Choroid plexus epithelial cell (primary cell): ENCODE measurements around the gene TDRD9.

Experiments used
- DNase-seq: peaks from one replicate; pipeline ENCODE4 v3.0.0-alpha.2; 2010; ENCODE audit warnings: low read depth
- H3K4me3 ChIP-seq: 2 replicates; pipeline ENCODE4 v1.5.1; 2011; ENCODE audit warnings: low read depth, mild to moderate bottlenecking, control low read depth, low read length, moderate library complexity
- TF ChIP-seq, protein P1 (sequence below): conservative IDR thresholded peaks from 2 replicates; pipeline ENCODE4 v1.5.1; 2011; ENCODE audit warnings: low read depth, mild to moderate bottlenecking, control low read depth, inconsistent platforms, low read length, moderate library complexity

TDRD9 gene

DNA sequence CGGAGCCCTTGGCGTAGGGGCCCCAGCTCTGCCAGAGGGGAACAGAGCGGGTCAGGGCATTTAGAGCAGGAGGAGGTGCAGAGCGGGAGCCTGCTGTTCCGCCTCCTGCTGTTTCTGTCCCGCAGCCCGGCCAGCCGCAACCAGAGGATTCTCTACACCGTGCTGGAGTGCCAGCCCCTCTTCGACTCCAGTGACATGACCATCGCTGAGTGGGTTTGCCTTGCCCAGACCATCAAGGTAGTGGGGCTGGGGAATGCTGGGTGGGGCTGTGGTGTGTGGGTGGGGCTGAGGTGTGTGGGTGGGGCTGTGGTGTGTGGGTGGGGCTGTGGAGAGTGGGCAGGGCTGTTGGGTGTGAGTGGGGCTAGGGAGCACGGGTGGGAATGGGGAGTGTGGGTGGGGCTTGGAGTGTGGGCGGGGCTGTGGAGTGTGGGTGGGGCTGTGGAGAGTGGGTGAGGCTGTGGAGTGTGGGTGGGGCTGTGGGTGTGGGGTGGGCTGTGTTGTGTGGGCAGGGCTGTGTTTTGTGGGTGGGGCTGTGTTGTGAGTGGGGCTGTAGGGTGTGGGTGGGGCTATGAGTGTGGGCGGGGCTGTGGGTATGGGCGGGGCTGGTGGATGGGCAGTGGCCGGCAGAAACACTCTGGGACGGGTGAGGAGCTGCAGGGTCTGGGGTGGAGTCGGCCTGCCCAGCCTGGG, 165.3 kb downstream of the TDRD9 start:
- TF ChIP-seq, protein P1, sequence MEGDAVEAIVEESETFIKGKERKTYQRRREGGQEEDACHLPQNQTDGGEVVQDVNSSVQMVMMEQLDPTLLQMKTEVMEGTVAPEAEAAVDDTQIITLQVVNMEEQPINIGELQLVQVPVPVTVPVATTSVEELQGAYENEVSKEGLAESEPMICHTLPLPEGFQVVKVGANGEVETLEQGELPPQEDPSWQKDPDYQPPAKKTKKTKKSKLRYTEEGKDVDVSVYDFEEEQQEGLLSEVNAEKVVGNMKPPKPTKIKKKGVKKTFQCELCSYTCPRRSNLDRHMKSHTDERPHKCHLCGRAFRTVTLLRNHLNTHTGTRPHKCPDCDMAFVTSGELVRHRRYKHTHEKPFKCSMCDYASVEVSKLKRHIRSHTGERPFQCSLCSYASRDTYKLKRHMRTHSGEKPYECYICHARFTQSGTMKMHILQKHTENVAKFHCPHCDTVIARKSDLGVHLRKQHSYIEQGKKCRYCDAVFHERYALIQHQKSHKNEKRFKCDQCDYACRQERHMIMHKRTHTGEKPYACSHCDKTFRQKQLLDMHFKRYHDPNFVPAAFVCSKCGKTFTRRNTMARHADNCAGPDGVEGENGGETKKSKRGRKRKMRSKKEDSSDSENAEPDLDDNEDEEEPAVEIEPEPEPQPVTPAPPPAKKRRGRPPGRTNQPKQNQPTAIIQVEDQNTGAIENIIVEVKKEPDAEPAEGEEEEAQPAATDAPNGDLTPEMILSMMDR = no peak
- H3K4me3 ChIP-seq = no peak overlapping the region
- DNase-seq = peak; percentile 6

DNA sequence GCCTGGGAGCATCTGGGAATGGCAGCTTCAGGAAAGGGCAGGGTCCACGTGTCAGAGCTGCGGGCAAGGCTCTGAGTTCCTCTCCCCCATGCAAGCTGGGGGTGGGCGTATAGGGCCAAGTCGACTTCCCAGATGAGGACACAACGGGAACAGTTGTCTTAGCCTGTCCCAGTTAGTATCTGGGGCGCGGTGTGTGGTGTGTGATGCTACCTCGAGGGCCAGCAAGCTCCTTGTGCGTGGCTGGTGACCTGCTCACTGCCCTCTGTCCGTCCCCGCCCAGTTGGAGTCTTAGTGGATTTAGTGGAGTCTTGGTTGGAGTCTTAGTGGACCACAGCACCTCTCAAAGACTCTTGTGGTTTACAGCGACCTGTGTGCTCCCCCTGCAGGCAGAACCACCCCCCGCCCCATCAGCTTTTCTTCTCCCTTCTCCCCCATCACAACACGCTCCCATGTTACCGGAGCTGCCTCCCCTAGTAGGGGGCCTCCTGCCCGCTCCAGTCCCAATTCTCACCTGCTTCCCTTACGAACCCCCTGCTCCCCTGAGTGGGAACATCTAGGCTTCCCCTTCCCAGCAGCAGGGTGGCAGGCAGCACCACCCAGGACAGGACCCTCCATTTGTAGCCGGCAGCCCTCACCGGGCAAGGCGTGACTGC, 165.9 kb downstream of the TDRD9 start:
- no peak overlapping the region for H3K4me3 ChIP-seq
- no peak for DNase-seq
- TF ChIP-seq, protein P1 = no peak

DNA sequence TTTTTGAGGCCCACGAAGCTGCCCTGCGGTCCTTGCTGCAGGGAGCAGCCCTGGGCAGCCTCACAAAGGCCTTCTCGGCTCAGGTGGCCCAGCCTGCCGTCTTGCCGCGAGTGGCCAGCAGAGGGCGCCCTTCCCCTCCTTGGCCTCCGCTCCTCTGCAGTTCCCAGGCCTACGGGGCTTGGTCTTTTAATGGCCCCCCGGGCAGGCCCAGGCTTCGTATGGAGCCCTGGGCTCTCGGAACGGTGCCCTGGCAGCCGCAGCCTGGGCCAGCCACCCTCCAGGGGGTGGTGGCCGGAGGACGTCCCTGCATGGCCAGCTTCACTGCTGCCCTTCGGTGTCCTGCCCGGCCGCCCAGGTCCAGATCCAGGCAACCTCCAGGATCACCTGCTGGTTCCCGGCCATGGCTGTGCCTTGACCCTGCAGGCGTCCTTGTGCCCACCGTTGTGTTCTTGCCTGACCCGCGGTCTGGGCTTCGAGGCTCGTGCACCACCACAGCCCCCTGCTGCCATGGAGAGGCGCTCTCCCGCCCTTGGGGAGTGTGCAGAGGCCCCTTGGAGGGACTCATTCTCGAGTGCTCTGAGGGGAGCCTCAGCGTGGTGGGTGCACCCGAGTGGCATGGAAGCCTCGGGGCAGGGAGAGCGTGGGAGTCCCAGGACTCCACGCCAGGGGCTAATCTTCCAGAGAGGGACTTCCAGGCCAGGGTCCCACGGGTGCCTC, 166.6 kb downstream of the TDRD9 start:
- peak; percentile 62 for DNase-seq
- H3K4me3 ChIP-seq = no peak overlapping the region
- TF ChIP-seq, protein P1 = peak; percentile 88

DNA sequence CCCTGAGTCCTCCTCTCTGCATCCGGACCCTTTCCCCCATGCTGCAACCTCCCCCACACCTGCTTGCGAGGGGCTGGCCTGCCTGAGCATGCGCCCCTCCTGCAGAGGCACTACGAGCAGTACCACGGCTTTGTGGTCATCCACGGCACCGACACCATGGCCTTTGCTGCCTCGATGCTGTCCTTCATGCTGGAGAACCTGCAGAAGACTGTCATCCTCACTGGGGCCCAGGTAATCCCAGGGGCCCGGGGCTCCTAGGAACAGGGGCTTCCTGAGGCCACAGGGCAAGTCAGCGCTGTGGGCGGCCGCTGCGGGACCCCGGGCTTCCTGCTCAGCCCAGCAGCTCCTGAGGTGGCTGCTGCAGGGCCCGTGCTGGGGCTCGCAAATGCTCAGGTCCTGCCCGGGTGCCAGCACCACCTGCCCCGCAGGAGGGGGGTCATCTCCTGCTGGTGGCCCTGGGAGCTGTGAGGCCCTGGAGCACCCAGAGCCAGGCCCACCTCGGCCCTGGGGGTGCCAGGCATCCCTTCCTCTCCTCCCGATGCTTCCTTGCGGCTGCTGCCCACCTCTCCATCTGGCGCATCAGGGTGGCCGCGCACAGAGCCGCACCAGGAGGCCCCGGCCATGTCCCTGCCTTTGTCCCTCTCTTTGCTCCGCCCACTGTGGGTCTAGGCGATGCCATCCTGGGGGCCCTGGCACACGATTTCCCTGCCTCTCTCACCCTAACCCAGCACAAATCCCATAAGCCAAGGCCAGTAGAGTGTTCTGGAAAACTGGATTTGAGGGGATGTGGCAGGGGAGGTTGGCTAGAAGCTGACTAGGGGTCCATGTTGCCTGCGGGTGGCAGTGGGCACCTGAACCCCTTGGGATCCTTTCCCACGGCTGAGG, 167.4 kb downstream of the TDRD9 start:
- DNase-seq = no peak
- H3K4me3 ChIP-seq = no peak overlapping the region
- TF ChIP-seq, protein P1 = no peak

DNA sequence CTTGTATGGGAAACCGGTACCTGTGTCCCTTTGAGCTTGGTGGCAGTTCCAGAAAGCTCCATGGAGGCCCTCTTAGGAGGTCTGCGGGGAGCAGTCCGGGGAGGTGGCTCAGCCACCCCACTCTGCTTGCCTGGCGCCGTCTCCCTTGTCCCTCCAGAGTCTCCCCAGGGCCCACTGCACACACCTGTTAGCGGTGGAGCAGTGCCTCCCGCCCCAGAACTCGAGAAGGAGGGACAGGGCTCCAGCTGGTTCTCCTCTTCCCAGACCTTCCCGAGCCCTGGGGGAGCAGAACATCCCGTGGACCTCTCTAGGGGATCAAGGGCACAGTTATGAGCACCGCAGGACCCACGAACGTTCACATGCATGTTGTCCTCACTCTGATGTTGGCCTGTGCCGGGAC, 168.1 kb downstream of the TDRD9 start:
- DNase-seq = no peak
- TF ChIP-seq, protein P1 = no peak
- H3K4me3 ChIP-seq = no peak overlapping the region

DNA sequence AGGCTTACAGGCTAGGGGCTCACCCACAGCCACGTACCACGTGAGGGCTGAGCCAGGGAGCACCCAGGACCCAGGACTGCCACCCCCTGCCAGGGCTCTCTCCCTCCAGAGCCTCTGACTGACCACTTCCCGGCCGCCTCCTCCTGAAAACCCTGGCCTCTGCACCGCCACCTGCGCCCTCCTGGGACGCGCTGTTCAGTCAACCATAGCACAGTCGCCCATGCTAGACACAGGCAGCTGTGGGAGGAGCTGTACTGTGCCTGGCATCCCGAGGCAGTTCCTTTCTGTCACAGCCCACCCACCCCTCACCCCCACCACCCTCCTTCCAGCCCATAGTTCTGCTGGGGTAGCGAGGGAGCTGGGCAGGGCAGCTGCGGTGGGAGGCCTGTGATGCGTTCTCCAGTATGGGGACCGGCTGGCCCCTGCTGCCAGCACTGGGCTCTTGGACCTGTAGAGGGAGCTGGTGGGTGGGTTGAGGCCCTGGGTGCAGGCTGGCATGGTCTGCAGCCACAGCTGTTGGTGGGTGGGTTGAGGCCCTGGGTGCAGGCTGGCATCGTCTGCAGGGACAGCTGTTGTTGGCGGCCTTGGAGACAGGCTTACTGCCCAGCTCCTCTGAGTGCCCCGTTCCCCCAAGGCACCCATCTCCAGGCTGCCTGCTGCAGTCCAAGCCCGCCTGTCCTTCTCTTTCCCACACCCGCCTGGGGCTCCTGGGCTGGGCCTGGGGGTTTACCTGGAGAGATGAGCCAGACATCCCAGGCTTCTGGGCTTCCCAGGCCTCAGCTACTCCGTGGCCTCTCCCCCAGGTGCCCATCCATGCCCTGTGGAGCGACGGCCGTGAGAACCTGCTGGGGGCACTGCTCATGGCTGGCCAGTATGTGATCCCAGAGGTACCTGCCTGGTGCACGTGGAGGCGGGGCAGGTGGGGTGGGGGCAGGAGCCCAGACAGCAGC, 168.8 kb downstream of the TDRD9 start:
- TF ChIP-seq, protein P1 = peak; percentile 31
- DNase-seq = no peak
- no peak overlapping the region for H3K4me3 ChIP-seq
